ENCODE measurements around the gene RDH5. TPM values are rescaled to one million over a fixed set of nuclear protein-coding genes. Genes with fewer than 3 reads are reported as not detected.

RDH5 gene
- total and polyA plus RNA-seq, 2 of the 4 experiments (the other 2 are of a cell fraction), result 7.3 to 18.8 TPM

DNA sequence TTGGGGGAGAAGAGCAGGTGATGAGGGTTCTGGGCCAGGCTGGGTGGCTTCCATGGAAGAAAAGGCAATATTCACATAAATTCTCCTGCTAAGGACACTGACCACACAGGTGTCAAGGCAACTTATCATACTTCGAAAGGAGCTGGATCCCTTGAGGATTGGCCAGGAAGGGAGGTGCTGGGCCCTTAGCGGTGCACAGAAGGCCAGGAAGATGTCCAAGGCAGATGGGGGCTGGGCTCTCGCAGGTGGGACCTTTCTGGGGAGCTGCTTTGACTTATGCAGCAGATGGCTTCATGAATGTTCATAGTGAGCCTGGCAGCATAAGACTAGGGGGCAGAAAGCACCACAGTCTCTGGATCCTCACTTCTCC is 4.7 kb downstream of the RDH5 start:
- ChIA-PET CTCF (interaction anchor here (1.0 kb wide), 1 partner anchor 61 kb away, joined by 3 read pairs; no protein-coding TSS in a partner anchor), POLR2A (ENCODE audit: unreplicated experiment) (no interaction called here)
- peaks cover 8% of the 10 kb centered on the region; the same call in 1 of the 2 replicates for H3K9me1 ChIP-seq (ENCODE audit: insufficient read depth, low read length)
- H3K56ac ChIP-seq (ENCODE audit: extremely low read depth, insufficient read depth, low read length), result no peak overlapping the region
- H2AK9ac ChIP-seq (replicated peaks; ENCODE audit: low read depth, low read length, poor library complexity), result no peak overlapping the region
- no peak overlapping the region for H3K4me2 ChIP-seq (ENCODE audit: low read depth, low read length)
- intact Hi-C loops (cut with micrococcal nuclease), result no loop called here
- H4K91ac ChIP-seq (ENCODE audit: insufficient read depth, low read depth, low read length), result no peak overlapping the region
- H3K9ac ChIP-seq (ENCODE audit: low read depth, low read length), result no peak overlapping the region
- peaks cover 71% of the 10 kb centered on the region for H4K20me1 ChIP-seq (ENCODE audit: insufficient read depth, low read length)
- no TSS peak for BruUV-seq (replicated peaks)
- H3K27me3 ChIP-seq (ENCODE audit: control insufficient read depth, insufficient read depth, low read length), result no peaks in the 10 kb centered on the region
- H2BK15ac ChIP-seq (ENCODE audit: low read depth, low read length), result no peak overlapping the region
- H3K23ac ChIP-seq (ENCODE audit: low read depth, low read length), result no peak overlapping the region
- H3K4ac ChIP-seq (ENCODE audit: low read depth, low read length), result no peak overlapping the region
- 0 out of 2 replicates have a peak overlapping the region, but pooled peaks have one; percentile 12 for H2AK5ac ChIP-seq (ENCODE audit: low read depth, low read length)
- no peak overlapping the region for H3K14ac ChIP-seq (replicated peaks; ENCODE audit: low read depth, low read length)
- no peak overlapping the region for H2AFZ ChIP-seq (replicated peaks; ENCODE audit: low read length, poor library complexity)
- H2BK20ac ChIP-seq (ENCODE audit: low read depth, low read length), result no peak overlapping the region
- H2BK5ac ChIP-seq (ENCODE audit: low read depth, low read length, poor library complexity, severe bottlenecking), result no peak overlapping the region
- no peak overlapping the region for H2BK120ac ChIP-seq (ENCODE audit: low read depth, low read length)
- peaks cover 15% of the 10 kb centered on the region for H3K4me1 ChIP-seq (ENCODE audit: control insufficient read depth, insufficient read depth, low read length)
- H3K79me1 ChIP-seq (ENCODE audit: low read depth in 1 of 2, low read length in 2 of 2), result peaks cover 10 to 55% of the 10 kb centered on the region in 2 experiments
- WGBS, 2 experiments (ENCODE audit: extremely low coverage in 2 of 2, insufficient read length in 1 of 2), result 100% methylated on average over 3 of the region's 3 CpGs; no CpG with 5 or more reads in 1 of the 2 experiments
- H4K8ac ChIP-seq (ENCODE audit: low read depth in 2 of 2, low read length in 2 of 2), result 0 out of 4 replicates have a peak overlapping the region, but pooled peaks of 1 of the 2 experiments have one; percentile 12
- no peak for DNase-seq
- dilution Hi-C loops (cut with HindIII; ENCODE audit: low sequenced_read_pairs, unreplicated experiment), result no loop called here
- H3K9me3 ChIP-seq (ENCODE audit: control insufficient read depth, insufficient read depth, low read length), result no peaks in the 10 kb centered on the region
- no peak for ATAC-seq (ENCODE audit: low read depth)
- H3K4me3 ChIP-seq (ENCODE audit: insufficient read depth, low read depth, low read length), result no peak overlapping the region
- H3K18ac ChIP-seq (ENCODE audit: low read depth, low read length), result no peak overlapping the region
- peaks cover 45% of the 10 kb centered on the region for H3K36me3 ChIP-seq (ENCODE audit: control insufficient read depth, insufficient read depth, low read length)
- in situ Hi-C loops (cut with MboI; ENCODE audit: low sequenced_read_pairs), result no loop called here
- TF ChIP-seq MXI1 (IDR thresholded peaks at IDR 0.05; ENCODE audit: borderline replicate concordance, low read depth, low read length), result no peak
- no peak for TF ChIP-seq BHLHE40 (IDR thresholded peaks at IDR 0.05; ENCODE audit: low read depth, low read length)
- no peak for TF ChIP-seq RAD21 (IDR thresholded peaks at IDR 0.05; ENCODE audit: low read length)
- no peak for TF ChIP-seq CEBPB (IDR thresholded peaks at IDR 0.05; ENCODE audit: low read depth, low read length)
- TF ChIP-seq MAFK (IDR thresholded peaks at IDR 0.05; ENCODE audit: low read depth, low read length), result no peak
- no peak for TF ChIP-seq CHD1 (IDR thresholded peaks at IDR 0.05; ENCODE audit: low read depth, low read length)
- no peak for TF ChIP-seq RCOR1 (IDR thresholded peaks at IDR 0.05; ENCODE audit: insufficient replicate concordance, low read length)
- no peak for TF ChIP-seq USF2 (IDR thresholded peaks at IDR 0.05; ENCODE audit: low read depth, low read length)
- no peak for TF ChIP-seq NFE2L2 (IDR thresholded peaks at IDR 0.05; ENCODE audit: low read depth, low read length)
- TF ChIP-seq RFX5 (IDR thresholded peaks at IDR 0.05; ENCODE audit: low read depth, low read length), result no peak
- TF ChIP-seq, protein P1, sequence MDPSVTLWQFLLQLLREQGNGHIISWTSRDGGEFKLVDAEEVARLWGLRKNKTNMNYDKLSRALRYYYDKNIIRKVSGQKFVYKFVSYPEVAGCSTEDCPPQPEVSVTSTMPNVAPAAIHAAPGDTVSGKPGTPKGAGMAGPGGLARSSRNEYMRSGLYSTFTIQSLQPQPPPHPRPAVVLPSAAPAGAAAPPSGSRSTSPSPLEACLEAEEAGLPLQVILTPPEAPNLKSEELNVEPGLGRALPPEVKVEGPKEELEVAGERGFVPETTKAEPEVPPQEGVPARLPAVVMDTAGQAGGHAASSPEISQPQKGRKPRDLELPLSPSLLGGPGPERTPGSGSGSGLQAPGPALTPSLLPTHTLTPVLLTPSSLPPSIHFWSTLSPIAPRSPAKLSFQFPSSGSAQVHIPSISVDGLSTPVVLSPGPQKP (IDR thresholded peaks at IDR 0.05; ENCODE audit: borderline replicate concordance, low read depth, low read length), result no peak
- H4K5ac ChIP-seq (ENCODE audit: low read depth, low read length), result no peak overlapping the region
- H3K27ac ChIP-seq (ENCODE audit: insufficient read depth, low read length), result no peak overlapping the region
